SK-N-SH (cell line): Measurements from ENCODE around the gene AGL. TPM values are rescaled to one million over a fixed set of nuclear protein-coding genes. Genes with fewer than 3 reads are reported as not detected.

Source experiments
- CTCF ChIA-PET: fragments of 300-600, 350-600 bp; formaldehyde crosslinking; extraction: SDS; loops from one replicate; lab custom pipeline; 2021; lab: Yijun Ruan, JAX
- POLR2A ChIA-PET: fragments of 350-600 bp; sonication (Branson Sonifier 250); formaldehyde crosslinking; extraction: SDS; loops from one replicate; lab custom pipeline; 2020; ENCODE audit warnings: antibody characterized with exemption, inconsistent platforms; lab: Yijun Ruan, JAX
- DNase-seq: peaks from one replicate; pipeline ENCODE4 v3.0.0; 2012
- H2AFZ ChIP-seq: fragments of 200-600 bp; sonication (generic); 2 replicates; pipeline ENCODE4 v1.8.1; 2016; ENCODE audit warnings: antibody characterized with exemption, mild to moderate bottlenecking, low read depth
- H3F3A ChIP-seq: fragments of 200-600 bp; sonication (generic); replicated peaks from 2 replicates; pipeline ENCODE3; 2016; ENCODE audit warnings: antibody characterized with exemption, mild to moderate bottlenecking; ENCODE audit not compliant: insufficient read depth
- H3K27ac ChIP-seq, 2 experiments: fragments of 200-500 bp in 1 of 2; fragments of 200-600 bp in 1 of 2; sonication (Bioruptor generic) in 1 of 2; sonication (generic), shearing (Covaris generic) in 1 of 2; 2 replicates each; pipeline versions ENCODE4 v1.5.1 to v1.6.1; 2014 to 2016; ENCODE audit warnings: low read depth in 2 of 2, inconsistent platforms in 1 of 2, low read length in 1 of 2, mild to moderate bottlenecking in 1 of 2, mixed read lengths in 1 of 2
- H3K27me3 ChIP-seq: fragments of 200-600 bp; sonication (generic), shearing (Covaris generic); 2 replicates; pipeline ENCODE4 v1.6.1; 2016; ENCODE audit warnings: mixed run types; ENCODE audit not compliant: insufficient read depth
- H3K36me3 ChIP-seq, 2 experiments: fragments of 200-500 bp in 1 of 2; fragments of 200-600 bp in 1 of 2; sonication (Bioruptor generic) in 1 of 2; sonication (generic) in 1 of 2; replicated peaks in 1 of 2; 2 replicates each; pipeline versions ENCODE3 to v1.5.1; 2014 to 2016; ENCODE audit warnings: low read length in 1 of 2, mild to moderate bottlenecking in 1 of 2; ENCODE audit not compliant: insufficient read depth in 2 of 2, control insufficient read depth in 1 of 2
- H3K4me1 ChIP-seq, 2 experiments: fragments of 200-500 bp in 1 of 2; fragments of 200-600 bp in 1 of 2; sonication (Bioruptor generic) in 1 of 2; sonication (generic), shearing (Covaris generic) in 1 of 2; 2 replicates each; pipeline versions ENCODE4 v1.5.1 to v1.6.1; 2014 to 2016; ENCODE audit warnings: low read depth in 1 of 2, low read length in 1 of 2, mixed run types in 1 of 2; ENCODE audit not compliant: insufficient read depth in 2 of 2, control insufficient read depth in 1 of 2
- H3K4me2 ChIP-seq: fragments of 200-600 bp; sonication (generic), shearing (Covaris generic); 2 replicates; pipeline ENCODE4 v1.6.1; 2017; ENCODE audit warnings: mixed run types
- H3K4me3 ChIP-seq, 2 experiments: fragments of 200-500 bp in 1 of 2; fragments of 200-600 bp in 1 of 2; sonication (Bioruptor generic) in 1 of 2; sonication (generic), shearing (Covaris generic) in 1 of 2; 2 replicates each; pipeline versions ENCODE4 v1.5.1 to v1.8.1; 2014 to 2016; ENCODE audit warnings: low read depth in 2 of 2, inconsistent platforms in 1 of 2, low read length in 1 of 2, mild to moderate bottlenecking in 1 of 2, mixed read lengths in 1 of 2, moderate library complexity in 1 of 2
- H3K79me2 ChIP-seq: fragments of 200-600 bp; sonication (generic); 2 replicates; pipeline ENCODE4 v1.8.1; 2017; ENCODE audit warnings: mild to moderate bottlenecking; ENCODE audit not compliant: insufficient read depth
- H3K9ac ChIP-seq: fragments of 200-600 bp; sonication (generic); 2 replicates; pipeline ENCODE4 v1.6.1; 2017; ENCODE audit warnings: mixed run types
- H3K9me2 ChIP-seq: fragments of 200-600 bp; sonication (generic); 2 replicates; pipeline ENCODE4 v1.6.1; 2017; ENCODE audit warnings: mixed run types
- H3K9me3 ChIP-seq: fragments of 200-600 bp; sonication (generic); 2 replicates; pipeline ENCODE4 v1.6.1; 2017; ENCODE audit warnings: mixed run types, mild to moderate bottlenecking, moderate library complexity
- H4K20me1 ChIP-seq: fragments of 200-600 bp; sonication (generic); 2 replicates; pipeline ENCODE4 v1.6.1; 2017; ENCODE audit warnings: mild to moderate bottlenecking, mixed run types; ENCODE audit not compliant: insufficient read depth
- ELF1 ChIP-seq: IDR thresholded peaks from 2 replicates; pipeline ENCODE4 v1.4.0; 2012
- FOSL2 ChIP-seq: IDR thresholded peaks from 2 replicates; pipeline ENCODE4 v1.4.0; 2012; ENCODE audit warnings: low read depth, mild to moderate bottlenecking, moderate library complexity, borderline replicate concordance
- GATA2 ChIP-seq: sonication (generic); formaldehyde crosslinking; IDR thresholded peaks from 2 replicates; pipeline ENCODE4 v1.5.0; 2020; ENCODE audit warnings: mild to moderate bottlenecking, missing genetic modification reagents
- JUND ChIP-seq: IDR thresholded peaks from 2 replicates; pipeline ENCODE4 v1.4.0; 2012
- MAX ChIP-seq: IDR thresholded peaks from 2 replicates; pipeline ENCODE4 v1.4.0; 2012; ENCODE audit warnings: low read depth
- MXI1 ChIP-seq: IDR thresholded peaks from 2 replicates; pipeline ENCODE4 v1.6.1; 2012; ENCODE audit warnings: mild to moderate bottlenecking, low read depth, low read length, improper control_type of control experiment
- NRF1 ChIP-seq: IDR thresholded peaks from 2 replicates; pipeline ENCODE4 v1.6.1; 2012; ENCODE audit warnings: low read depth, mild to moderate bottlenecking, low read length
- PBX3 ChIP-seq: IDR thresholded peaks from 2 replicates; pipeline ENCODE4; 2012
- RCOR1 ChIP-seq: fragments of 150-350 bp; IDR thresholded peaks from 2 replicates; pipeline ENCODE4 v1.6.1; 2017; ENCODE audit warnings: antibody characterized with exemption, low read length
- REST ChIP-seq: IDR thresholded peaks from 2 replicates; pipeline ENCODE4 v1.6.1; 2012; ENCODE audit warnings: mild to moderate bottlenecking, low read depth, low read length, moderate library complexity
- RFX5 ChIP-seq: IDR thresholded peaks from 2 replicates; pipeline ENCODE4 v1.6.1; 2012; ENCODE audit warnings: mild to moderate bottlenecking, improper control_type of control experiment, low read length
- TAF1 ChIP-seq: IDR thresholded peaks from 2 replicates; pipeline ENCODE4 v1.6.1; 2012; ENCODE audit warnings: low read depth, mild to moderate bottlenecking, low read length, moderate library complexity, borderline replicate concordance
- TEAD4 ChIP-seq: IDR thresholded peaks from 2 replicates; pipeline ENCODE4 v1.4.0; 2012; ENCODE audit warnings: mild to moderate bottlenecking, borderline replicate concordance; ENCODE audit not compliant: insufficient read depth
- ZBTB33 ChIP-seq: IDR thresholded peaks from 2 replicates; pipeline ENCODE4 v1.4.0; 2012; ENCODE audit warnings: low read depth, borderline replicate concordance
- WGBS: methylation state at CpG from one replicate; pipeline ENCODE4 v1.1.6; 2017; ENCODE audit warnings: low lambda C conversion rate; 5-methylcytosine and 5-hydroxymethylcytosine counted together
- polyA plus RNA-seq, 3 experiments: library from polyadenylated mRNA; depleted of rRNA; stranded (reverse); fragments of >200 nt; gene quantifications; 2 replicates each; pipeline ENCODE4 v1.2.3, GENCODE V29; 2012

AGL gene
- polyA plus RNA-seq, 1 of the 3 experiments (the other 2 are of a cell fraction), result 1.5 TPM

- Histone ChIP-seq H3K9me3 (no peaks in the 10 kb centered on the region), H3F3A (no peaks in the 10 kb centered on the region), H2AFZ (no peak overlapping the region), H3K4me1 (no peaks in the 10 kb centered on the region; a peak in 1 of 4 replicates), H4K20me1 (no peaks in the 10 kb centered on the region), H3K27me3 (no peaks in the 10 kb centered on the region), H3K4me3 (no peak overlapping the region), H3K4me2 (no peak overlapping the region), H3K9ac (no peak overlapping the region), H3K9me2 (no peaks in the 10 kb centered on the region), H3K79me2 (no peaks in the 10 kb centered on the region), H3K27ac (no peak overlapping the region), H3K36me3 (peaks cover 7 to 16% of the 10 kb centered on the region in 2 experiments)
- no peak for TF ChIP-seq FOSL2
- 91% methylated on average over 1 of the region's 1 CpG for WGBS
- no peak for DNase-seq
- ChIA-PET POLR2A (no interaction called here), CTCF (interaction anchor here (1.2 kb wide), 1 partner anchor 10 kb away, joined by 3 read pairs; no protein-coding TSS in a partner anchor)
These were observed 21.9 kb downstream of the AGL start for GRCh38 chr1:99872063-99872462.

GRCh38 chr1:99877568-99877967, 27.4 kb downstream of the AGL start:
- no peak overlapping the region for H2AFZ ChIP-seq
- WGBS, result 94% methylated on average over 3 of the region's 3 CpGs
- no peak overlapping the region for H3K27ac ChIP-seq
- no peaks in the 10 kb centered on the region for H3K27me3 ChIP-seq
- POLR2A ChIA-PET, result no interaction called here
- no peaks in the 10 kb centered on the region for H3K79me2 ChIP-seq
- CTCF ChIA-PET, result interaction anchor here (1.2 to 1.4 kb wide), 2 partner anchors 20 to 50 kb away, joined by 3 read pairs; no protein-coding TSS in a partner anchor
- no peak for DNase-seq
- no peaks in the 10 kb centered on the region for H3F3A ChIP-seq
- no peak overlapping the region for H3K4me2 ChIP-seq
- H4K20me1 ChIP-seq, result no peaks in the 10 kb centered on the region
- no peaks in the 10 kb centered on the region for H3K9me3 ChIP-seq
- H3K9ac ChIP-seq, result no peak overlapping the region
- no peaks in the 10 kb centered on the region for H3K9me2 ChIP-seq
- H3K36me3 ChIP-seq, result peaks cover 21 to 38% of the 10 kb centered on the region in 2 experiments
- H3K4me3 ChIP-seq, result no peak overlapping the region
- TF ChIP-seq ELF1, result no peak
- TF ChIP-seq JUND, result no peak
- no peak for TF ChIP-seq MAX
- TF ChIP-seq TEAD4, result no peak
- no peak for TF ChIP-seq RCOR1
- TF ChIP-seq GATA2, result no peak
- TF ChIP-seq MXI1, result no peak
- TF ChIP-seq PBX3, result no peak
- H3K4me1 ChIP-seq, result no peaks in the 10 kb centered on the region; a peak in 1 of 4 replicates

- H3K4me1 ChIP-seq, result no peaks in the 10 kb centered on the region
- no peak overlapping the region for H3K9ac ChIP-seq
- no peaks in the 10 kb centered on the region for H4K20me1 ChIP-seq
- H3K4me3 ChIP-seq, result no peak overlapping the region
- 25% methylated on average over 1 of the region's 1 CpG for WGBS
- no peaks in the 10 kb centered on the region for H3K79me2 ChIP-seq
- ChIA-PET POLR2A (no interaction called here), CTCF (interaction anchor here (0.8 kb wide), 1 partner anchor 82 kb away, joined by 3 read pairs; no protein-coding TSS in a partner anchor)
- no peaks in the 10 kb centered on the region; the same call in 1 of the 2 replicates for H3K9me2 ChIP-seq
- no peak overlapping the region for H3K4me2 ChIP-seq
- peaks cover 8% of the 10 kb centered on the region for H3F3A ChIP-seq
- no peak overlapping the region for H2AFZ ChIP-seq
- no peaks in the 10 kb centered on the region for H3K9me3 ChIP-seq
- peaks cover 42 to 76% of the 10 kb centered on the region in 2 experiments for H3K36me3 ChIP-seq
- no peak overlapping the region for H3K27ac ChIP-seq
- H3K27me3 ChIP-seq, result no peaks in the 10 kb centered on the region
- DNase-seq, result no peak
- TF ChIP-seq TAF1, result no peak
- TF ChIP-seq NRF1, result no peak
- TF ChIP-seq ZBTB33, result no peak
- TF ChIP-seq REST, result no peak
- no peak for TF ChIP-seq RFX5
These were observed 36.0 kb downstream of the AGL start for GRCh38 chr1:99886179-99886578.
